ENCODE results near the gene NECTIN2. TPM values are rescaled to one million over a fixed set of nuclear protein-coding genes. Genes with fewer than 3 reads are reported as not detected.
"Not testable (repeated sequence)": the region's sequence is repeated elsewhere in the genome, so short reads cannot be mapped to it uniquely, and the experiment has no call there.

Gene NECTIN2
- total and polyA plus RNA-seq, 2 donors from 2014 or later: 110 to 111 TPM

DNA sequence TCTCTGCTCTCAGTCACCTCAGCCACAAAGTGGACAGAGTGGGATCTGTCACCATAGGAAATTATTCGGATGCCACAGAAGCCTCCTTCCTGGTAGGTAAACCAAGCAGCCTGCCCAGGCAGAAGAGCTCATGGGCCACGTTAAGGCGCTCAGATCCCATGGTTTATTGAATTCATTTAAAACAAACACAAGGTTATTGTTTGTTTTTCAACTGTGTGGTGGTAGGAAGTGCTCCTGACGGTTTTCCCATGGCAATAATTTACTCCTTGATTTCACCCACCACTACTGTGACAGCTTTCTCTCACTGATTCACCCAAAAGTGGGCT lies 22.8 kb upstream of the NECTIN2 start:
- FAIRE-seq (no peak), DNase-seq (no peak)
- intact Hi-C loops (cut with DNase I): no loop called here
- Histone ChIP-seq H3K36me3 (ENCODE audit: control insufficient read depth in 2 of 3, insufficient read depth in 3 of 3, low read length in 3 of 3) (peaks cover 0 to 6% (median 0%) of the 10 kb centered on the region in 3 donors), H3K9ac (ENCODE audit: low read length in 3 of 3) (no peak overlapping the region), H3K4me3 (ENCODE audit: low read length in 3 of 3) (no peak overlapping the region), H3K9me3 (ENCODE audit: control insufficient read depth in 2 of 3, insufficient read depth in 1 of 3, low read length in 3 of 3) (no peaks in the 10 kb centered on the region), H3K4me1 (ENCODE audit: control insufficient read depth in 2 of 3, insufficient read depth in 2 of 3, low read depth in 1 of 3, low read length in 3 of 3) (peaks cover 0 to 7% (median 0%) of the 10 kb centered on the region in 3 donors), H3K27me3 (ENCODE audit: control insufficient read depth, insufficient read depth, low read length) (no peaks in the 10 kb centered on the region), H3K27ac (ENCODE audit: low read depth in 2 of 2, low read length in 2 of 2) (no peak overlapping the region)
- TF ChIP-seq, protein P1, sequence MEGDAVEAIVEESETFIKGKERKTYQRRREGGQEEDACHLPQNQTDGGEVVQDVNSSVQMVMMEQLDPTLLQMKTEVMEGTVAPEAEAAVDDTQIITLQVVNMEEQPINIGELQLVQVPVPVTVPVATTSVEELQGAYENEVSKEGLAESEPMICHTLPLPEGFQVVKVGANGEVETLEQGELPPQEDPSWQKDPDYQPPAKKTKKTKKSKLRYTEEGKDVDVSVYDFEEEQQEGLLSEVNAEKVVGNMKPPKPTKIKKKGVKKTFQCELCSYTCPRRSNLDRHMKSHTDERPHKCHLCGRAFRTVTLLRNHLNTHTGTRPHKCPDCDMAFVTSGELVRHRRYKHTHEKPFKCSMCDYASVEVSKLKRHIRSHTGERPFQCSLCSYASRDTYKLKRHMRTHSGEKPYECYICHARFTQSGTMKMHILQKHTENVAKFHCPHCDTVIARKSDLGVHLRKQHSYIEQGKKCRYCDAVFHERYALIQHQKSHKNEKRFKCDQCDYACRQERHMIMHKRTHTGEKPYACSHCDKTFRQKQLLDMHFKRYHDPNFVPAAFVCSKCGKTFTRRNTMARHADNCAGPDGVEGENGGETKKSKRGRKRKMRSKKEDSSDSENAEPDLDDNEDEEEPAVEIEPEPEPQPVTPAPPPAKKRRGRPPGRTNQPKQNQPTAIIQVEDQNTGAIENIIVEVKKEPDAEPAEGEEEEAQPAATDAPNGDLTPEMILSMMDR (IDR thresholded peaks at IDR 0.05; ENCODE audit: borderline replicate concordance, extremely low read depth, insufficient read depth): no peak

DNA sequence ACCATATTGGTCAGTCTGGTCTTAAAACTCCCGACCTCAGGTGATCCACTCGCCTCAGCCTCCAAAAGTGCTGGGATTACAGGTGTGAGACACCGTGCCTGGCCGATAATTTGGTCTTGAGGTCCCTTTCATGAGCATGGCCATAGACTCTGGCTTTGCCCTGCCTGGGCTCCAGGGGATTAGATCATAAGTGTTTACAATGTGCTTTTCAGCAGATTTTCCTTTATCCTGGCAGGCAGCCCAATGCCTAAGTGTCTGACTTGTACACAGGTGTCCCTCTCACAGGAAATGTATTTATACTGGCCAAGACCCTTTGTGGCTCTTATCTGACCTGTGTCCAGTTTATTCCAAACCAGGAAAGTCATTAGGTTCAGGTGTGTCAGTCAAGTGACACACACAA lies 21.3 kb upstream of the NECTIN2 start:
- no peak for DNase-seq
- Histone ChIP-seq H3K9me3 (ENCODE audit: control insufficient read depth in 2 of 3, insufficient read depth in 1 of 3, low read length in 3 of 3) (no peaks in the 10 kb centered on the region), H3K27ac (ENCODE audit: low read depth in 2 of 2, low read length in 2 of 2) (no peak overlapping the region), H3K36me3 (ENCODE audit: control insufficient read depth in 2 of 3, insufficient read depth in 3 of 3, low read length in 3 of 3) (no peaks in the 10 kb centered on the region), H3K4me1 (ENCODE audit: control insufficient read depth in 2 of 3, insufficient read depth in 2 of 3, low read depth in 1 of 3, low read length in 3 of 3) (peaks cover 0 to 4% (median 0%) of the 10 kb centered on the region in 3 donors), H3K9ac (ENCODE audit: low read length in 3 of 3) (no peak overlapping the region), H3K27me3 (ENCODE audit: control insufficient read depth, insufficient read depth, low read length) (no peaks in the 10 kb centered on the region), H3K4me3 (ENCODE audit: low read length in 3 of 3) (no peak overlapping the region)
- TF ChIP-seq, protein P1 (IDR thresholded peaks at IDR 0.05; ENCODE audit: borderline replicate concordance, extremely low read depth, insufficient read depth): no peak
- intact Hi-C loops (cut with DNase I): no loop called here
- no peak for FAIRE-seq

DNA sequence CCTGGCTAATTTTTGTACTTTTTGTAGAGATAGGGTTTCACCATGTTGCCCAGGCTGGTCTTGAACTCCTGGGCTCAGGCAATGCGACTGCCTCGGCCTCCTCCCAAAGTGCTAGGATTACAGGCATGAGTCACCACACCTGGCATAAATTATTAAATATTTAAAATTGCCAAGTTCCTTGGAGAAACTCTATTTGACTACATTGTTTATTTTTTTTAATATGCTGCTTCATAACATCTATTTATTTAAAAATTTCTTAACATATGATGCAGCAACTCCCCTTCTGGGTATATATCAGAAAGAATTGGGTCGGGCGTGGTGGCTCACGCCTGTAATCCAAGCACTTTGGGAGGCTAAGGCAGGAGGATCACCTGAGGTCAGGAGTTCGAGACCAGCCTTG lies 13.2 kb upstream of the NECTIN2 start:
- intact Hi-C loops (cut with DNase I); H3K4me1 ChIP-seq (ENCODE audit: control insufficient read depth in 2 of 3, insufficient read depth in 2 of 3, low read depth in 1 of 3, low read length in 3 of 3); FAIRE-seq; H3K27me3 ChIP-seq (ENCODE audit: control insufficient read depth, insufficient read depth, low read length); DNase-seq; H3K36me3 ChIP-seq (ENCODE audit: control insufficient read depth in 2 of 3, insufficient read depth in 3 of 3, low read length in 3 of 3); H3K9me3 ChIP-seq (ENCODE audit: control insufficient read depth in 2 of 3, insufficient read depth in 1 of 3, low read length in 3 of 3); H3K9ac ChIP-seq (ENCODE audit: low read length in 3 of 3); H3K27ac ChIP-seq (ENCODE audit: low read depth in 2 of 2, low read length in 2 of 2); H3K4me3 ChIP-seq (ENCODE audit: low read length in 3 of 3): not testable (repeated sequence)

DNA sequence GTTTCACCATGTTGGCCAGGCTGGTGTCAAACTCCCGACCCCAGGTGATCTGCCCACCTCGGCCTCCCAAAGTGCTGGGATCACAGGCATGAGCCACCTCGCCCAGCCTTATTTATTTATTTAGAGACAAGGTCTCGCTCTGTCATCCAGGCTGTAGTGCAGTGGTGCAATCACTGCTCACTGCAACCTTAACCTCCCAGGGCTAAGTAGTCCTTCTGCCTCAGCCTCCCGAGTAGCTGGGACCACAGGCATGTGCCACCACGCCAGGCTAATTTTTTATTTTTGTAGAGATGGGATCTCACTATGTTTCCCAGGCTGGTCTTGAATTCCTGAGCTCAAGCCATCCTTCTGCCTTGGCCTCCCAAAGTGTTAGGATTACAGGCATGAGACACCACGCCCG lies 11.7 kb upstream of the NECTIN2 start:
- H3K27me3 ChIP-seq (ENCODE audit: control insufficient read depth, insufficient read depth, low read length): not testable (repeated sequence)

DNA sequence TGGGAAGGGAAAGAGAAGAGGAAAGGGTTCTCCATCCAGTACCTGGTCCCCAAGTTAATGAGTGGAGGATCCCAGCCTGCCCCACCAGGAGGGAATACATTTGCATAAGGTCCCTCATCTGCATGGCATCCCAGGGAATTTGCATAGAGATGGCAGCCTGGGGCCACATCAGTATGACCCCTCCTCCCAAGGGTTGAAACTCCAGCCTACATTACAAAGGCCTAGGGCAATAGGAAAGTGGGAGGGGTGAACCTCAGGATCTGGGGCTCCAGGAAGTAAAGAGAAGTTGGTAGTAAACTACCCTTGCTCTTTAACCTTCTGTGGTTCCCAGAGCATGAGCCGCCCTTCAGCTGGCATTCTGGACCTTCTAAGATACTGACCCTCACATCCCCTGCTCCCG lies 6.8 kb upstream of the NECTIN2 start:
- FAIRE-seq (no peak), DNase-seq (no peak)
- no peak overlapping the region for H3K4me3 ChIP-seq (ENCODE audit: low read length in 3 of 3)
- intact Hi-C loops (cut with DNase I): no loop called here
- no peaks in the 10 kb centered on the region for H3K9me3 ChIP-seq (ENCODE audit: control insufficient read depth in 2 of 3, insufficient read depth in 1 of 3, low read length in 3 of 3)
- no peaks in the 10 kb centered on the region for H3K27me3 ChIP-seq (ENCODE audit: control insufficient read depth, insufficient read depth, low read length)
- TF ChIP-seq, protein P1 (IDR thresholded peaks at IDR 0.05; ENCODE audit: borderline replicate concordance, extremely low read depth, insufficient read depth): no peak
- no peaks in the 10 kb centered on the region for H3K4me1 ChIP-seq (ENCODE audit: control insufficient read depth in 2 of 3, insufficient read depth in 2 of 3, low read depth in 1 of 3, low read length in 3 of 3)
- no peaks in the 10 kb centered on the region for H3K36me3 ChIP-seq (ENCODE audit: control insufficient read depth in 2 of 3, insufficient read depth in 3 of 3, low read length in 3 of 3)
- no peak overlapping the region for H3K27ac ChIP-seq (ENCODE audit: low read depth in 2 of 2, low read length in 2 of 2)
- H3K9ac ChIP-seq (ENCODE audit: low read length in 3 of 3): no peak overlapping the region

More for the DNA sequence above, 11.7 kb upstream of the NECTIN2 start:
- H3K4me3 ChIP-seq (ENCODE audit: low read length in 3 of 3); DNase-seq; intact Hi-C loops (cut with DNase I); H3K9me3 ChIP-seq (ENCODE audit: control insufficient read depth in 2 of 3, insufficient read depth in 1 of 3, low read length in 3 of 3); H3K27ac ChIP-seq (ENCODE audit: low read depth in 2 of 2, low read length in 2 of 2); FAIRE-seq; H3K36me3 ChIP-seq (ENCODE audit: control insufficient read depth in 2 of 3, insufficient read depth in 3 of 3, low read length in 3 of 3); H3K9ac ChIP-seq (ENCODE audit: low read length in 3 of 3); H3K4me1 ChIP-seq (ENCODE audit: control insufficient read depth in 2 of 3, insufficient read depth in 2 of 3, low read depth in 1 of 3, low read length in 3 of 3): not testable (repeated sequence)

All from kidney (tissue), 14 donors.